ENCODE results near the gene RASL11A. TPM values are rescaled to one million over a fixed set of nuclear protein-coding genes. Genes with fewer than 3 reads are reported as not detected.

RASL11A gene
- total RNA-seq, 1 experiment from 2014 or later, result 2.7 TPM

- Histone ChIP-seq H2BK20ac (ENCODE audit: low read depth, low read length, poor library complexity, severe bottlenecking) (no peak overlapping the region), H4K20me1 (ENCODE audit: control insufficient read depth, insufficient read depth, insufficient read length) (no peaks in the 10 kb centered on the region), H4K8ac (replicated peaks; ENCODE audit: insufficient read length, low read depth, low read length) (no peak overlapping the region), H3K4me2 (ENCODE audit: insufficient read depth, insufficient read length, low read length) (no peak overlapping the region), H2AK5ac (ENCODE audit: insufficient read length, low read length) (no peak overlapping the region), H3K9ac (ENCODE audit: extremely low read depth, insufficient read length, low read length) (no peak overlapping the region), H3K27ac (ENCODE audit: insufficient read length, low read depth, low read length) (no peak overlapping the region), H3K4ac (ENCODE audit: low read depth, low read length) (no peak overlapping the region), H2AFZ (ENCODE audit: low read length) (no peak overlapping the region), H3K14ac (ENCODE audit: insufficient read depth, low read length) (no peak overlapping the region), H3K23me2 (ENCODE audit: insufficient read length, low read depth, low read length, poor library complexity, severe bottlenecking) (no peaks in the 10 kb centered on the region), H4K91ac (ENCODE audit: insufficient read length, low read depth, low read length) (no peak overlapping the region), H2BK12ac (ENCODE audit: insufficient read length, low read depth, low read length) (no peak overlapping the region), H3K79me2 (ENCODE audit: insufficient read depth, low read length) (no peaks in the 10 kb centered on the region), H3K18ac (ENCODE audit: insufficient read length, low read depth, low read length) (no peak overlapping the region), H3T11ph (ENCODE audit: low read length) (no peak overlapping the region), H2BK5ac (ENCODE audit: insufficient read length, low read length) (no peak overlapping the region), H4K5ac (ENCODE audit: insufficient read length, low read depth, low read length) (no peak overlapping the region), H3K4me1 (ENCODE audit: insufficient read depth, low read length) (no peaks in the 10 kb centered on the region; the same call in 1 of the 2 replicates), H2BK120ac (ENCODE audit: low read depth, low read length, poor library complexity, severe bottlenecking) (no peak overlapping the region), H3K23ac (ENCODE audit: insufficient read length, low read depth, low read length) (no peak overlapping the region), H3K56ac (ENCODE audit: insufficient read length, low read depth, low read length) (no peak overlapping the region), H3K9me3 (ENCODE audit: control insufficient read depth, low read depth, low read length) (no peaks in the 10 kb centered on the region), H3K27me3 (ENCODE audit: insufficient read depth, low read length) (no peaks in the 10 kb centered on the region), H2BK15ac (ENCODE audit: low read depth, low read length) (no peak overlapping the region), H3K79me1 (ENCODE audit: insufficient read depth, low read depth, low read length, poor library complexity, severe bottlenecking) (no peaks in the 10 kb centered on the region)
- TF ChIP-seq CTCF (conservative IDR thresholded peaks at IDR 0.05), result no peak
- H3K9me3 Mint-ChIP-seq, result no peaks in the 10 kb centered on the region
- no peak for DNase-seq
- peaks cover 9 to 11% of the 10 kb centered on the region in 2 experiments for H3K4me1 Mint-ChIP-seq
- no peak overlapping the region for H3K4me3 Mint-ChIP-seq
- no peaks in the 10 kb centered on the region for H3K36me3 Mint-ChIP-seq (ENCODE audit: insufficient read depth in 1 of 3, low read depth in 3 of 3)
- WGBS (ENCODE audit: extremely low coverage, insufficient read length, low lambda C conversion rate), result no CpG with 5 or more reads among the region's 7 CpGs
- no peaks in the 10 kb centered on the region; the same call in 1 of the 2 replicates for H3K27me3 Mint-ChIP-seq (ENCODE audit: low read depth)
- H3K27ac Mint-ChIP-seq, result peak overlapping the region in 1 of 3 experiments; percentile 53; a peak in 1 of 7 replicates
Observed at GRCh38 chr13:27309401-27309958, 38.9 kb downstream of the RASL11A start.

Measured in H9 (cell line).